ENCODE measurements around the gene ATXN3L. TPM values are rescaled to one million over a fixed set of nuclear protein-coding genes. Genes with fewer than 3 reads are reported as not detected.

Gene ATXN3L
- total and polyA plus RNA-seq, 10 of the 15 experiments (the other 5 are each of a cell fraction or from before 2014, with no cell fraction given) = not detected

DNA sequence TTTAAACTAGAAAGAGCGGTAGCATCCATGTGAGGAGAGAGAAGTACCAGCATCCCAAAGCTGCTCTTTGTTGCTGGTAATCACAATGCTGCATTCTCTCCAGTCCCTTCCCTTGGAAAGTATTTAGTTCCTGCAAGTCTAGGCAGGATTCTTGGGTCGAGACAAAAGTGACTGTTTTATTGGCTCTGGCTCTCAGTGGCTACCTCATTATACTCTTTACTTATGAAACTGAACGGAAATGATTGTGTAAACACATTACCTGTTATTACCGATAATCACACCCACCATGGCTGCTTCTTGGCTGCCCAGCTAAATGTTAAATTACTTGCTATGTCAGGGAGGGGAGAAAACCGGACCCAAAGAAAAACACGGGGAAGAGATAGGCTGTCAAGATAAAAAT lies 26.2 kb downstream of the ATXN3L start (continued):
- no peak for TF ChIP-seq SMC3 (IDR thresholded peaks at IDR 0.05; ENCODE audit: borderline replicate concordance, low read length)
- TF ChIP-seq, protein P1, sequence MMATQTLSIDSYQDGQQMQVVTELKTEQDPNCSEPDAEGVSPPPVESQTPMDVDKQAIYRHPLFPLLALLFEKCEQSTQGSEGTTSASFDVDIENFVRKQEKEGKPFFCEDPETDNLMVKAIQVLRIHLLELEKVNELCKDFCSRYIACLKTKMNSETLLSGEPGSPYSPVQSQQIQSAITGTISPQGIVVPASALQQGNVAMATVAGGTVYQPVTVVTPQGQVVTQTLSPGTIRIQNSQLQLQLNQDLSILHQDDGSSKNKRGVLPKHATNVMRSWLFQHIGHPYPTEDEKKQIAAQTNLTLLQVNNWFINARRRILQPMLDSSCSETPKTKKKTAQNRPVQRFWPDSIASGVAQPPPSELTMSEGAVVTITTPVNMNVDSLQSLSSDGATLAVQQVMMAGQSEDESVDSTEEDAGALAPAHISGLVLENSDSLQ (IDR thresholded peaks at IDR 0.05) = no peak

DNA sequence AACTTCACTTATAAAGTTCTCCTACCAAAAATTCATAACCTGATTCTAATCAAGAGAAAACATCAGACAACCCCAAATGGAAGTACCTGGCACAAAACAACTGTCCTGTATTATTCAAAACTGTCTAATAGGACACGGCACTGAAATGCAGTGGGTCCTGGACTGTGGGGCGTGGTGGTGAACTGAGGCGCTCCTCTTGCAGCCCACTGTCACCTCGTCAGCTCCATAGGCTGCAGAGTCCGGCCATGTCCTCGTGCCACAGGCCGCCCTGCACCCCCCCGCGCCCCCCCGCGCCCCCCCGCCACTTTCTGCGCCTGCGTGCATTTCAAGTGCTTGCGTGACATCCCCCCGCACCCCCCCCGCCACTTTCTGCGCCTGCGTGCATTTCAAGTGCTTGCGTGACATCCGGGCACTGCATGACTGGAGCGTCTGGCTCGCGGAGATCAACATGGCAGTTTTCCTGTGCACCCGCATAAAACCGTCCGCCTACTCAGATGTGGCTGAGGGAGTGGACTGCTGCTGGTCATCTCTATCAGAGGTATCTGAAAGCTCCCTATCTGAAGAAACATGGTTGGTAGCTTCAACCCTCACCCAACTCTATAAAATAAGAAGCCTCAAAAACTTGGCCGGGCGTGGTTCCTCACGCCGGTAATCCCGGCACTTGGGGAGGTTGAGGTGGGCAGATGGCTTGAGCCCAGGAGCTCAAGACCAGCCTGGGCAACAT lies 28.8 kb downstream of the ATXN3L start:
- no peak for ATAC-seq
- no peak overlapping the region for H3K4me2 ChIP-seq (ENCODE audit: control insufficient read depth, insufficient read depth)
- H4K20me1 ChIP-seq (ENCODE audit: control insufficient read depth, insufficient read depth) = no peaks in the 10 kb centered on the region
- POLR2A ChIA-PET = interaction anchor here (0.6 kb wide), 1 partner anchor 68 kb away, joined by 3 read pairs; no protein-coding TSS in a partner anchor
- no peak for DNase-seq (ENCODE audit: low read depth, low spot score)
- WGBS (ENCODE audit: insufficient coverage, insufficient replicate concordance, low lambda C conversion rate, missing lambda C conversion rate) = 90% methylated on average over 32 of the region's 32 CpGs
- H3K4me3 ChIP-seq = no peak overlapping the region
- intact Hi-C loops (cut with micrococcal nuclease; ENCODE audit: unreplicated experiment) = no loop called here
- H3K27me3 ChIP-seq (replicated peaks in 1 of 2; ENCODE audit: control insufficient read depth in 2 of 2, insufficient read depth in 2 of 2, low read length in 1 of 2) = no peaks in the 10 kb centered on the region
- in situ Hi-C loops (cut with MboI) = no loop called here
- H2AFZ ChIP-seq (ENCODE audit: control insufficient read depth, low read depth, low read length) = no peak overlapping the region
- H3K4me1 ChIP-seq (ENCODE audit: control insufficient read depth, insufficient read depth, low read length) = no peaks in the 10 kb centered on the region
- no peak for TF ChIP-seq NRF1 (conservative IDR thresholded peaks at IDR 0.05; ENCODE audit: low read depth, low read length)
- TF ChIP-seq MTA3 (IDR thresholded peaks at IDR 0.05; ENCODE audit: borderline replicate concordance, low read length) = no peak
- TF ChIP-seq, protein P2, sequence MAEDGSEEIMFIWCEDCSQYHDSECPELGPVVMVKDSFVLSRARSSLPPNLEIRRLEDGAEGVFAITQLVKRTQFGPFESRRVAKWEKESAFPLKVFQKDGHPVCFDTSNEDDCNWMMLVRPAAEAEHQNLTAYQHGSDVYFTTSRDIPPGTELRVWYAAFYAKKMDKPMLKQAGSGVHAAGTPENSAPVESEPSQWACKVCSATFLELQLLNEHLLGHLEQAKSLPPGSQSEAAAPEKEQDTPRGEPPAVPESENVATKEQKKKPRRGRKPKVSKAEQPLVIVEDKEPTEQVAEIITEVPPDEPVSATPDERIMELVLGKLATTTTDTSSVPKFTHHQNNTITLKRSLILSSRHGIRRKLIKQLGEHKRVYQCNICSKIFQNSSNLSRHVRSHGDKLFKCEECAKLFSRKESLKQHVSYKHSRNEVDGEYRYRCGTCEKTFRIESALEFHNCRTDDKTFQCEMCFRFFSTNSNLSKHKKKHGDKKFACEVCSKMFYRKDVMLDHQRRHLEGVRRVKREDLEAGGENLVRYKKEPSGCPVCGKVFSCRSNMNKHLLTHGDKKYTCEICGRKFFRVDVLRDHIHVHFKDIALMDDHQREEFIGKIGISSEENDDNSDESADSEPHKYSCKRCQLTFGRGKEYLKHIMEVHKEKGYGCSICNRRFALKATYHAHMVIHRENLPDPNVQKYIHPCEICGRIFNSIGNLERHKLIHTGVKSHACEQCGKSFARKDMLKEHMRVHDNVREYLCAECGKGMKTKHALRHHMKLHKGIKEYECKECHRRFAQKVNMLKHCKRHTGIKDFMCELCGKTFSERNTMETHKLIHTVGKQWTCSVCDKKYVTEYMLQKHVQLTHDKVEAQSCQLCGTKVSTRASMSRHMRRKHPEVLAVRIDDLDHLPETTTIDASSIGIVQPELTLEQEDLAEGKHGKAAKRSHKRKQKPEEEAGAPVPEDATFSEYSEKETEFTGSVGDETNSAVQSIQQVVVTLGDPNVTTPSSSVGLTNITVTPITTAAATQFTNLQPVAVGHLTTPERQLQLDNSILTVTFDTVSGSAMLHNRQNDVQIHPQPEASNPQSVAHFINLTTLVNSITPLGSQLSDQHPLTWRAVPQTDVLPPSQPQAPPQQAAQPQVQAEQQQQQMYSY (CRISPR knock-in tag; IDR thresholded peaks at IDR 0.05) = no peak
- no peak for TF ChIP-seq POU2F2 (IDR thresholded peaks at IDR 0.05; ENCODE audit: borderline replicate concordance, low read depth, low read length)
- TF ChIP-seq SMAD5 (IDR thresholded peaks at IDR 0.05; ENCODE audit: low read depth) = no peak
- TF ChIP-seq FOS (IDR thresholded peaks at IDR 0.05; ENCODE audit: borderline replicate concordance, extremely low read depth, insufficient read length) = no peak
- TF ChIP-seq RCOR1 (conservative IDR thresholded peaks at IDR 0.05; ENCODE audit: low read depth, low read length) = no peak
- no peak for TF ChIP-seq NFXL1 (IDR thresholded peaks at IDR 0.05; ENCODE audit: borderline replicate concordance)
- no peak for TF ChIP-seq CHD1 (IDR thresholded peaks at IDR 0.05; ENCODE audit: low read depth, low read length)
- TF ChIP-seq, protein P3, sequence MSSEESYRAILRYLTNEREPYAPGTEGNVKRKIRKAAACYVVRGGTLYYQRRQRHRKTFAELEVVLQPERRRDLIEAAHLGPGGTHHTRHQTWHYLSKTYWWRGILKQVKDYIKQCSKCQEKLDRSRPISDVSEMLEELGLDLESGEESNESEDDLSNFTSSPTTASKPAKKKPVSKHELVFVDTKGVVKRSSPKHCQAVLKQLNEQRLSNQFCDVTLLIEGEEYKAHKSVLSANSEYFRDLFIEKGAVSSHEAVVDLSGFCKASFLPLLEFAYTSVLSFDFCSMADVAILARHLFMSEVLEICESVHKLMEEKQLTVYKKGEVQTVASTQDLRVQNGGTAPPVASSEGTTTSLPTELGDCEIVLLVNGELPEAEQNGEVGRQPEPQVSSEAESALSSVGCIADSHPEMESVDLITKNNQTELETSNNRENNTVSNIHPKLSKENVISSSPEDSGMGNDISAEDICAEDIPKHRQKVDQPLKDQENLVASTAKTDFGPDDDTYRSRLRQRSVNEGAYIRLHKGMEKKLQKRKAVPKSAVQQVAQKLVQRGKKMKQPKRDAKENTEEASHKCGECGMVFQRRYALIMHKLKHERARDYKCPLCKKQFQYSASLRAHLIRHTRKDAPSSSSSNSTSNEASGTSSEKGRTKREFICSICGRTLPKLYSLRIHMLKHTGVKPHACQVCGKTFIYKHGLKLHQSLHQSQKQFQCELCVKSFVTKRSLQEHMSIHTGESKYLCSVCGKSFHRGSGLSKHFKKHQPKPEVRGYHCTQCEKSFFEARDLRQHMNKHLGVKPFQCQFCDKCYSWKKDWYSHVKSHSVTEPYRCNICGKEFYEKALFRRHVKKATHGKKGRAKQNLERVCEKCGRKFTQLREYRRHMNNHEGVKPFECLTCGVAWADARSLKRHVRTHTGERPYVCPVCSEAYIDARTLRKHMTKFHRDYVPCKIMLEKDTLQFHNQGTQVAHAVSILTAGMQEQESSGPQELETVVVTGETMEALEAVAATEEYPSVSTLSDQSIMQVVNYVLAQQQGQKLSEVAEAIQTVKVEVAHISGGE (CRISPR knock-in tag; IDR thresholded peaks at IDR 0.05) = no peak
- no peak for TF ChIP-seq ZZZ3 (IDR thresholded peaks at IDR 0.05; ENCODE audit: control insufficient read depth, insufficient read length, low read depth)
- no peak for TF ChIP-seq RELA (IDR thresholded peaks at IDR 0.05; ENCODE audit: borderline replicate concordance, partially characterized antibody)
- no peak overlapping the region for H3K27ac ChIP-seq (ENCODE audit: control insufficient read depth, insufficient read depth)
- H3K79me2 ChIP-seq (ENCODE audit: control insufficient read depth, insufficient read depth, low read length) = no peaks in the 10 kb centered on the region
- H3K9me3 ChIP-seq (replicated peaks; ENCODE audit: control insufficient read depth, insufficient read depth, low read length) = no peaks in the 10 kb centered on the region
- no peak for FAIRE-seq
- no peaks in the 10 kb centered on the region for H3K36me3 ChIP-seq (ENCODE audit: control insufficient read depth in 2 of 2, insufficient read depth in 2 of 2, low read length in 1 of 2)
- no TSS peak for BruUV-seq (replicated peaks)
- RAD21 ChIA-PET (ENCODE audit: unreplicated experiment) = no interaction called here
- no peak overlapping the region for H3K9ac ChIP-seq (ENCODE audit: control insufficient read depth, insufficient read depth, low read length)
- SMC1A ChIA-PET (ENCODE audit: uncharacterized antibody, unreplicated experiment) = interaction anchor here (1.0 to 1.5 kb wide), 3 partner anchors 8 to 10 kb away, joined by 3 to 4 read pairs (median 3); no protein-coding TSS in a partner anchor
- CTCF ChIA-PET = no interaction called here
